WTC11 (cell line): ENCODE measurements around the gene ZNF236.

Source experiments
- ATF2 ChIP-seq: sonication (generic); formaldehyde crosslinking; IDR thresholded peaks from 2 replicates; pipeline ENCODE4 v1.8.1; 2022; ENCODE audit warnings: low read depth, missing genetic modification reagents, borderline replicate concordance
- CTCF ChIP-seq: fragments of 200-600 bp; IDR thresholded peaks from 2 replicates; pipeline ENCODE4 v1.8.0; 2022; ENCODE audit warnings: antibody characterized with exemption
- ESRRA ChIP-seq: sonication (generic); formaldehyde crosslinking; IDR thresholded peaks from 2 replicates; pipeline ENCODE4 v1.8.1; 2022; ENCODE audit warnings: mild to moderate bottlenecking, missing genetic modification reagents, borderline replicate concordance
- ETV6 ChIP-seq: sonication (generic); formaldehyde crosslinking; IDR thresholded peaks from 2 replicates; pipeline ENCODE4 v1.8.1; 2022; ENCODE audit warnings: mild to moderate bottlenecking, missing genetic modification reagents
- MLX ChIP-seq: sonication (generic); formaldehyde crosslinking; IDR thresholded peaks from 2 replicates; pipeline ENCODE4 v1.8.1; 2023; ENCODE audit warnings: mild to moderate bottlenecking, missing genetic modification reagents, moderate library complexity
- ZNF317 ChIP-seq: sonication (generic); formaldehyde crosslinking; IDR thresholded peaks from 2 replicates; pipeline ENCODE4 v1.8.1; 2023; ENCODE audit warnings: low read depth, mild to moderate bottlenecking, moderate library complexity, missing genetic modification reagents, borderline replicate concordance

- TF ChIP-seq MLX (CRISPR knock-in tag) (no peak), CTCF (no peak), ETV6 (CRISPR knock-in tag) (no peak), ZNF317 (CRISPR knock-in tag) (no peak), ESRRA (no peak), ATF2 (no peak)
Observed at GRCh38 chr18:76785872-76786271, 36.5 kb upstream of the ZNF236 start.
